Keratinocyte (primary cell): ENCODE measurements around the gene ADGRA1. TPM values are rescaled to one million over a fixed set of nuclear protein-coding genes. Genes with fewer than 3 reads are reported as not detected.

ENCODE experiments used
- DNase-seq: peaks from one replicate; pipeline ENCODE4 v3.0.0-alpha.2; 2011; ENCODE audit warnings: low read depth, missing footprints, low spot score
- FAIRE-seq: peaks from 2 replicates; lab custom pipeline; 2011; peaks lifted over from hg19 to GRCh38; lab: Jason Lieb, UNC
- H2AFZ ChIP-seq: 2 replicates; pipeline ENCODE4 v1.6.0; 2012; ENCODE audit warnings: low read length, control low read depth, inconsistent platforms; ENCODE audit not compliant: control insufficient read depth
- H3K27ac ChIP-seq: 2 replicates; pipeline ENCODE4 v1.5.1; 2011; ENCODE audit warnings: low read length; ENCODE audit not compliant: control insufficient read depth, insufficient read depth
- H3K27me3 ChIP-seq: 3 replicates; pipeline ENCODE4 v1.6.0; 2011; ENCODE audit warnings: low read length; ENCODE audit not compliant: control insufficient read depth, insufficient read depth; ENCODE audit errors: extremely low read depth
- H3K36me3 ChIP-seq, 2 experiments: 2 replicates in 1 of 2; 3 replicates in 1 of 2; pipeline ENCODE4 v1.5.1; 2011; ENCODE audit warnings: low read length in 2 of 2, mild to moderate bottlenecking in 1 of 2; ENCODE audit not compliant: control insufficient read depth in 2 of 2, insufficient read depth in 2 of 2; ENCODE audit errors: extremely low read depth in 1 of 2
- H3K4me1 ChIP-seq: 3 replicates; pipeline ENCODE4 v1.5.1; 2011; ENCODE audit warnings: low read length; ENCODE audit not compliant: control insufficient read depth, insufficient read depth; ENCODE audit errors: extremely low read depth
- H3K4me2 ChIP-seq: 3 replicates; pipeline ENCODE4 v1.6.0; 2011; ENCODE audit warnings: low read depth, low read length; ENCODE audit not compliant: control insufficient read depth, insufficient read depth; ENCODE audit errors: extremely low read depth
- H3K4me3 ChIP-seq, 3 experiments: fragments of 200-600 bp in 1 of 3; sonication (generic) in 1 of 3; 2 replicates in 2 of 3; 3 replicates in 1 of 3; pipeline ENCODE4 v1.5.1; 2011 to 2016; ENCODE audit warnings: low read length in 3 of 3, mild to moderate bottlenecking in 3 of 3, control low read depth in 2 of 3, inconsistent platforms in 1 of 3, low read depth in 1 of 3, mixed read lengths in 1 of 3, mixed run types in 1 of 3, moderate library complexity in 1 of 3; ENCODE audit not compliant: control insufficient read depth in 2 of 3, insufficient read depth in 2 of 3; ENCODE audit errors: extremely low read depth in 1 of 3
- H3K79me2 ChIP-seq: 2 replicates; pipeline ENCODE4 v1.6.0; 2012; ENCODE audit warnings: low read length; ENCODE audit not compliant: control insufficient read depth, insufficient read depth
- H3K9ac ChIP-seq: 3 replicates; pipeline ENCODE4 v1.6.0; 2011; ENCODE audit warnings: low read length; ENCODE audit not compliant: control insufficient read depth, insufficient read depth; ENCODE audit errors: extremely low read depth
- H3K9me1 ChIP-seq: 3 replicates; pipeline ENCODE4 v1.6.0; 2011; ENCODE audit warnings: low read length; ENCODE audit not compliant: control insufficient read depth, insufficient read depth; ENCODE audit errors: extremely low read depth
- H3K9me3 ChIP-seq: 2 replicates; pipeline ENCODE4 v1.5.1; 2012; ENCODE audit warnings: low read depth, low read length; ENCODE audit not compliant: control insufficient read depth
- H4K20me1 ChIP-seq: 3 replicates; pipeline ENCODE4 v1.6.0; 2011; ENCODE audit warnings: low read length; ENCODE audit not compliant: control insufficient read depth, insufficient read depth; ENCODE audit errors: extremely low read depth
- EZH2 ChIP-seq: IDR thresholded peaks from one replicate; pipeline ENCODE4 v1.6.1; 2012; ENCODE audit warnings: inconsistent platforms, mild to moderate bottlenecking, low read length, moderate library complexity
- dilution Hi-C: fragments of 300-500 bp; cut with MboI; formaldehyde crosslinking; loops from one replicate; pipeline ENCODE4 v1.7.0; 2020; ENCODE audit warnings: low sequenced_read_pairs; ENCODE audit not compliant: extremely low pct_ligation_motif_present
- polyA plus RNA-seq, 5 experiments: library from polyadenylated mRNA; depleted of rRNA in 3 of 5; stranded (reverse) in 3 of 5; stranded (forward) in 1 of 5; unstranded in 1 of 5; fragments of >200 nt; gene quantifications; 1 replicate in 1 of 5; 2 replicates in 3 of 5; 3 replicates in 1 of 5; pipeline versions ENCODE4 v1.2.1 to v1.2.3, GENCODE V29; 2011 to 2012; ENCODE audit warnings: missing spikeins in 2 of 5, low read depth in 1 of 5, low replicate concordance in 1 of 5
- TF ChIP-seq, protein P1 (sequence below), 3 experiments: IDR thresholded peaks in 1 of 3; conservative IDR thresholded peaks in 1 of 3; optimal IDR thresholded peaks in 1 of 3; 2 replicates in 2 of 3; 3 replicates in 1 of 3; pipeline versions ENCODE3 to v1.5.1; 2011; ENCODE audit warnings: low read length in 3 of 3, mild to moderate bottlenecking in 3 of 3, moderate library complexity in 2 of 3, control low read depth in 1 of 3, inconsistent platforms in 1 of 3; ENCODE audit not compliant: insufficient read depth in 2 of 3; ENCODE audit errors: extremely low read depth in 1 of 3

ADGRA1 gene
- polyA plus RNA-seq, 1 donor (not counting 4 experiments of a cell fraction or from before 2014, with no cell fraction given) = not detected

DNA sequence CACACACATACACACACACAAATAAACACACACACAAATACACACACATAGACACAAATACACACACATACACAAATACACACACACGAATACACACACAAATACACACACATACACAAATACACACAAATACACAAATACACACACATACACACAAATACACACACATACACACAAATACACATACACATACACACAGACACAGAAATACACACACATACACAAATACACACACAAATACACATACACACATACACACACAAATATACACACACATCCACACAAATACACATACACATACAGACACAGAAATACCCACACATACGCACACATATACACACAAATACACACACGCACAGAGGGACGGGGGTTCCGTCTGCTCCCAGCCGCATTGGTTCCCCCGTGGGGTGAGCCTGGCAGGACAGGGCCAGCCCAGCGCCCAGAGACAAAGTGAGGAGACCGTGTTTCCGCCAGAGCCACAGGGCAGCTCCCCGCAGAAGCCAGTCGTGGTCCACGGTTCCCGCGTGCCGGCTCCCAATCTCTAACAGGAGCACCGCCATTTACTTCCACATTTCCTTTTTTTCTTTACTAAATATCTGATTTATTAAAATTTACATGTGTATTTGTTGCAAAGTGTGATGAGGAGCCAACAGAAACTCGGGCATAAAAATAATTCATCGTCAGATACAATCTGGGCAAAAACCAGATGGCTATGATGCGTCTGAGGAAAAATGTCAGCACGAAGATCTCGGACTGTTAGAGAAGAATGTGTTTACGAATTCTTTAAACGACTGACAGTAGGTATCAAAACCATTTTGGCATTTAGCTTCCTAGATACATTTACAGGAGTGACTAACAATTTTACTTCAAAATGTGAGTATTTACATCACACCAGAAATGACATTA lies 69.2 kb downstream of the ADGRA1 start:
- DNase-seq = no peak
- FAIRE-seq = no peak
- H3K27me3 ChIP-seq = peaks cover 31% of the 10 kb centered on the region

DNA sequence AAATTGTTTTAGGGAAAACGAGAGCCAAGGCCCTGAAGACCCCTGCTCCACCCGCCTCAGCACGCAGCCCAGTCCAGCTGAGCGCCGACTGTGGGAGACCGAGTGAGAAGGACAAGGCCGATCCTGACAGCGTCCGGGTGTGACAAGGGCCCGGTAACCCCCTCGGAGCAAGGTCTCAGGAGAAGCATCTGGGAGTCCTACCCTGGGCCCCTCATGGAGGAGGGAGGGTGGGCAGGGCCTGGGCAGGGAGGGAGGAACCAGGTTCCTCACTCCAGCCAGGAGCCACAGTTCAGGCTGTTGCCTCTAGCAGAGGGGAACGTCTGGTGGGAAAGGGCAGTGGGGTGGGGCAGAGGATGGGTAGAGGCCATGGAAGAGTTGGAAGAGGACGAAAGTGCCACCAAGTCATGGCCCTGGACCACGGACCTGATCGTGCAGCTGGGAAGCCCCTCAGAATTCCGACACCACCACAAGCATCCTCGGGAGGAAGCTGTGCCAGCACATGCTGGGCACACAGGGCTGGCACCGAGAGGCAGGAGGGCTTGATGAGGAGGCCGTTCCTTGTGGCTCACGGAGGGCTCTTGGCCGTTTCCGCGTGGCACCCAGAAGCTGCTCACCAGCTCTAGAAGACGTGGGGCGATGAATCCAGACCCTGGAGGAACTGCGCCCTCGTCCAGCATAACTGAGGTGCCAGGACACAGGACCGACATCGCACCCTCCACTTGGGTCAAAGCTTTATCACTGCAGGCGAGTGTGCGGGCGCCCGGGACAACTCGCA lies 70.1 kb downstream of the ADGRA1 start:
- Histone ChIP-seq H3K27me3 (peaks cover 36% of the 10 kb centered on the region), H3K4me2 (no peak overlapping the region), H3K9ac (no peak overlapping the region), H3K4me1 (no peaks in the 10 kb centered on the region), H3K79me2 (no peaks in the 10 kb centered on the region), H3K4me3 (no peak overlapping the region), H3K9me3 (no peaks in the 10 kb centered on the region), H3K27ac (no peak overlapping the region), H3K9me1 (no peaks in the 10 kb centered on the region), H4K20me1 (no peaks in the 10 kb centered on the region), H3K36me3 (no peaks in the 10 kb centered on the region), H2AFZ (no peak overlapping the region)
- FAIRE-seq = no peak
- TF ChIP-seq, protein P1, sequence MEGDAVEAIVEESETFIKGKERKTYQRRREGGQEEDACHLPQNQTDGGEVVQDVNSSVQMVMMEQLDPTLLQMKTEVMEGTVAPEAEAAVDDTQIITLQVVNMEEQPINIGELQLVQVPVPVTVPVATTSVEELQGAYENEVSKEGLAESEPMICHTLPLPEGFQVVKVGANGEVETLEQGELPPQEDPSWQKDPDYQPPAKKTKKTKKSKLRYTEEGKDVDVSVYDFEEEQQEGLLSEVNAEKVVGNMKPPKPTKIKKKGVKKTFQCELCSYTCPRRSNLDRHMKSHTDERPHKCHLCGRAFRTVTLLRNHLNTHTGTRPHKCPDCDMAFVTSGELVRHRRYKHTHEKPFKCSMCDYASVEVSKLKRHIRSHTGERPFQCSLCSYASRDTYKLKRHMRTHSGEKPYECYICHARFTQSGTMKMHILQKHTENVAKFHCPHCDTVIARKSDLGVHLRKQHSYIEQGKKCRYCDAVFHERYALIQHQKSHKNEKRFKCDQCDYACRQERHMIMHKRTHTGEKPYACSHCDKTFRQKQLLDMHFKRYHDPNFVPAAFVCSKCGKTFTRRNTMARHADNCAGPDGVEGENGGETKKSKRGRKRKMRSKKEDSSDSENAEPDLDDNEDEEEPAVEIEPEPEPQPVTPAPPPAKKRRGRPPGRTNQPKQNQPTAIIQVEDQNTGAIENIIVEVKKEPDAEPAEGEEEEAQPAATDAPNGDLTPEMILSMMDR (optimal IDR thresholded peaks at IDR 0.05 in 1 of 3, IDR thresholded peaks at IDR 0.05 in 1 of 3, conservative IDR thresholded peaks at IDR 0.05 in 1 of 3; ENCODE audit: extremely low read depth in 1 of 3, insufficient read depth in 2 of 3, low read length in 3 of 3) = no peak
- TF ChIP-seq EZH2 = no peak
- DNase-seq = no peak
- dilution Hi-C loops = no loop called here

More for the DNA sequence above, 69.2 kb downstream of the ADGRA1 start:
- Histone ChIP-seq H3K4me2 (no peak overlapping the region), H3K9me3 (no peaks in the 10 kb centered on the region), H3K27ac (no peak overlapping the region), H3K36me3 (no peaks in the 10 kb centered on the region), H3K9ac (no peak overlapping the region), H3K4me3 (no peak overlapping the region), H3K79me2 (no peaks in the 10 kb centered on the region), H3K9me1 (no peaks in the 10 kb centered on the region), H3K4me1 (no peaks in the 10 kb centered on the region), H2AFZ (no peak overlapping the region), H4K20me1 (no peaks in the 10 kb centered on the region)
- TF ChIP-seq, protein P1 (optimal IDR thresholded peaks at IDR 0.05 in 1 of 3, IDR thresholded peaks at IDR 0.05 in 1 of 3, conservative IDR thresholded peaks at IDR 0.05 in 1 of 3; ENCODE audit: extremely low read depth in 1 of 3, insufficient read depth in 2 of 3, low read length in 3 of 3) = no peak
- TF ChIP-seq EZH2 = no peak
- dilution Hi-C loops = no loop called here
